ENCODE results near the gene RNF224.
"Not testable (repeated sequence)": the region's sequence is repeated elsewhere in the genome, so short reads cannot be mapped to it uniquely, and the experiment has no call there.

The RNF224 gene

DNA sequence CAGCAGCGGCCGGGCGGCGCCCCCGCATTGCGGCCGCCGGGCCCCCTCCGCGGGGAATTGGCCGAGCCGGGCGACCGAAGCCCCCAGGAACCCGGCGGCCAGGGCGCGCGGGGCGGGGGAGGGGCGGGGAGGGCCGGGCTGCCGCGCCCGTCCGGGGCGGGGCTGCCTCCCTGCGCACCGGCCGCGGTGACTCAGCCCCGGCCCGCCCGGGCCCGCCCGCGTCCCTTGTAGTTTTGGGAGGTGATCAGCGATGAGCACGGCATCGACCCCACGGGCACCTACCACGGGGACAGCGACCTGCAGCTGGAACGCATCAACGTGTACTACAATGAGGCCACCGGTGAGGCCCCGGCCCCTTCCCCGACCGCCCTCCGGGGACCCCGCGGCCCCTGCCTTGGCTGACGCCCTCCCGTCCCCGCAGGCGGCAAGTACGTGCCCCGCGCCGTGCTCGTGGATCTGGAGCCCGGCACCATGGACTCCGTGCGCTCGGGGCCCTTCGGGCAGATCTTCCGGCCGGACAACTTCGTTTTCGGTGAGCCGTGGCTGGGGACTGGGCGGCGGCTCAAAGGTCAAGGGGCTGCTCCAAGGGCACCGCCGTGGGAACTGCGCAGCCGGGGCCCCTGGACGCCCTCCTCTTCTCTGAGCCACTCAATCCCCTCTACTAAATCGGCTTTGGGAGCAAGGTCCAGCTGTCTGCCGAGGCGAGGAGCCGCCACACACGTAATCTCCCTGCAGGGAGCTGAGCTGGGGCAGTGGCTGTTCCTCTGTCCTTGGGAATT lies 14.4 kb downstream of the RNF224 start:
- peak; percentile 85 for DNase-seq

DNA sequence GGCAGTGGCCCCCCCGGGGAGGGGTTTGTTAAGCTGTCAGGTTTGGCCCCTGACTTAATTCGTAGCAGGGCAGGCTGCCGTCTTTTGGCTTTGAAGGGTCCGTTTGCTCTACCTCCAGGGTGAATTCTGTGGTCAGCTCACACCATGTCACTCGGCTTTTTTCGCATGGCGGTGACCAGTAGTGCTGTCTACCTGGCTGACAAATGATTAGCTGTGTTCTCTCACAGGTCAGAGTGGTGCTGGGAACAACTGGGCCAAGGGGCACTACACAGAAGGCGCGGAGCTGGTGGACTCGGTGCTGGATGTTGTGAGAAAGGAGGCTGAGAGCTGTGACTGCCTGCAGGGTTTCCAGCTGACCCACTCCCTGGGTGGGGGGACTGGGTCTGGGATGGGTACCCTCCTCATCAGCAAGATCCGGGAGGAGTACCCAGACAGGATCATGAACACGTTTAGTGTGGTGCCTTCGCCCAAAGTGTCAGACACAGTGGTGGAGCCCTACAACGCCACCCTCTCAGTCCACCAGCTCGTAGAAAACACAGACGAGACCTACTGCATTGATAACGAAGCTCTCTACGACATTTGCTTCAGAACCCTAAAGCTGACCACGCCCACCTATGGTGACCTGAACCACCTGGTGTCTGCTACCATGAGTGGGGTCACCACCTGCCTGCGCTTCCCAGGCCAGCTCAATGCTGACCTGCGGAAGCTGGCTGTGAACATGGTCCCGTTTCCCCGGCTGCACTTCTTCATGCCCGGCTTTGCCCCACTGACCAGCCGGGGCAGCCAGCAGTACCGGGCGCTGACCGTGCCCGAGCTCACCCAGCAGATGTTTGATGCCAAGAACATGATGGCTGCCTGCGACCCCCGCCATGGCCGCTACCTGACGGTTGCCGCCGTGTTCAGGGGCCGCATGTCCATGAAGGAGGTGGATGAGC lies 15.2 kb downstream of the RNF224 start:
- DNase-seq, result no peak

DNA sequence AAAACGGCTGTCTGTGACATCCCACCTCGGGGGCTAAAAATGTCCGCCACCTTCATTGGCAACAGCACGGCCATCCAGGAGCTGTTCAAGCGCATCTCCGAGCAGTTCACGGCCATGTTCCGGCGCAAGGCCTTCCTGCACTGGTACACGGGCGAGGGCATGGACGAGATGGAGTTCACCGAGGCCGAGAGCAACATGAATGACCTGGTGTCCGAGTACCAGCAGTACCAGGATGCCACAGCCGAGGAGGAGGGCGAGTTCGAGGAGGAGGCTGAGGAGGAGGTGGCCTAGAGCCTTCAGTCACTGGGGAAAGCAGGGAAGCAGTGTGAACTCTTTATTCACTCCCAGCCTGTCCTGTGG lies 15.9 kb downstream of the RNF224 start:
- DNase-seq, result not testable (repeated sequence)

DNA sequence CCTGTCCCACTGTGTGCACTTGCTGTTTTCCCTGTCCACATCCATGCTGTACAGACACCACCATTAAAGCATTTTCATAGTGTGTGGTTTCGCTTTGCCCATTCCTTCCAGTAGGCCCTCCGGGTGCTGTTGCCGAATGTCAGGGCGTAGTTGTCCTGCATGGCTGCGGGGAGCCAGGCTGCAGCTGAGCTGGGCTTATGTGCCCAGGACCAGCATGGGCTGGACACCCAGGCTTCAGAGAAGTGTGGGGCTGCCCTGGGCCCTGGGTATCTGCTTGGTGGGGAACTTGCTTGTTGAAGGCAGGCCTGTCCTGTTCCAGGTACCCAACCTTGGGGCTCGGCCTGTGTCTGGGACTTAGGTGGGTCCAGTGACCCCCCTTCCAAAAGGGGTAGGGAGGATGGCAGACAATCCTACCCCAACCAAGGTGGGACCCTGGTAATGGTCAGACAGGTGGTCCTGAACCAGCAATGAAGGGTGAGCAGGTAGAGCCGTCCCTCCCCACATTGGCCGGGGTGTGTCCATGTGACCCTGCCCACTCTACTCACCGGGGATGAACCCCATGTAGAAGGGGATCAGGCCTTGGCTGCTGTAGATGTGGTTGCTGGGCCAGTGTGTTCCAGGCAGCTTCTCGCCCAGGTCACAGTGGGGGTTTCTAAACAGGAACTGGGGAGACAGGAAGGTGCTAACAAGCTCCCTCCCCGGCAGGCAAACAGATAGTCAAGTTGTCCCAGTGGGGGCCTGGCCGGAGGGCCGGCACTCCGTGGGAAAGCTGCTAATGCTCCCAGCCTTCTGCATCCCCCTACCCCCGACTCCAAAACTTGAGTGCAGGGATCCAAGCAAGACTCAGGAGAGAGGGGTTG lies 16.6 kb downstream of the RNF224 start:
- no peak for DNase-seq

DNA sequence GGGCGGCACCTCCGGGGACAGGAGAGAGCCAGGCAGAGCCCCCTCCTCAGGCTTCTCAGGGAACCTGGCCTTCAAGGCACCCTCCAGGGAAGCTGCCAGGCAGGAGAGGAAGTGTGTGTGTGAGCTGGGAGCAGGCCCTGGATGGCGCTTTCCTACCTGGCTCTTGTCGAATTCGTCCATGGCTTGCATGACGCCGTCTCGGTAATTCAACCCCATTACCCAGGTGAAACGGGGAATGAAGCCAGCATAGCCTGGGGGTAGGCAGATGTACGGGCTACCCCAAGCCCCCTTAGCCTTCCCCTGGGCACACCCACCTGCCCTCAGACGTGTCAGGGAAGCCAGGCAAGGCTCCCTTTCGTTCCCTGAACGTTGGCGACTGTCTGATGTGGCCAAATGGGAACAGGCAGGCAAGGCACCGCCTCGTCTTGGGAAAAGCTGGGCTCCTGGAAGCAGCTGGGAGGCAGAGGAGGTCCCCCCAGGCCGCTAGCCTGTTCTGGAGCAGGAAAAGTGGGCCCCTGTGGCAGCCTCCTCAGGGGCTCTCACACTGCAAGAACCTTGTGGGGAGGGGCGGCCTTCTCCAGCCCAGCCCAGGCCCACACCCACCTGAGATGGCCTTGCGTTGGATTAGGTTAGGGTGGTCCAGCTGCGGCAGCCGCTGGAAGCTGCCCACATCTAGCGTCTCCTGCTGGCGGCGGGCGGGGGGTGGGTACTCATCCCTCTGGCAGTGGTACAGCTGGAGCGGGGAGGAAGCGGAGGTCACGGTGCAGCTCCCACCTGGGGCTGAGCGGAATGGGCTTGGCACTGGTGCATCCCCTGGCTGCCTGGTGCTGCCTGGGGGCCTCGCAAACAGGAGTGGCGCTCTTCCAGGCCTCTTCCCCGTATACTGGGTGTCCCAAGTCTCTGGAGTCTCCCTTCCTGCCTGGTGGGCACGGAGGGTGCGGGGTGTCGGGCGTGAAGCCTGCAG lies 17.5 kb downstream of the RNF224 start:
- no peak for DNase-seq

DNA sequence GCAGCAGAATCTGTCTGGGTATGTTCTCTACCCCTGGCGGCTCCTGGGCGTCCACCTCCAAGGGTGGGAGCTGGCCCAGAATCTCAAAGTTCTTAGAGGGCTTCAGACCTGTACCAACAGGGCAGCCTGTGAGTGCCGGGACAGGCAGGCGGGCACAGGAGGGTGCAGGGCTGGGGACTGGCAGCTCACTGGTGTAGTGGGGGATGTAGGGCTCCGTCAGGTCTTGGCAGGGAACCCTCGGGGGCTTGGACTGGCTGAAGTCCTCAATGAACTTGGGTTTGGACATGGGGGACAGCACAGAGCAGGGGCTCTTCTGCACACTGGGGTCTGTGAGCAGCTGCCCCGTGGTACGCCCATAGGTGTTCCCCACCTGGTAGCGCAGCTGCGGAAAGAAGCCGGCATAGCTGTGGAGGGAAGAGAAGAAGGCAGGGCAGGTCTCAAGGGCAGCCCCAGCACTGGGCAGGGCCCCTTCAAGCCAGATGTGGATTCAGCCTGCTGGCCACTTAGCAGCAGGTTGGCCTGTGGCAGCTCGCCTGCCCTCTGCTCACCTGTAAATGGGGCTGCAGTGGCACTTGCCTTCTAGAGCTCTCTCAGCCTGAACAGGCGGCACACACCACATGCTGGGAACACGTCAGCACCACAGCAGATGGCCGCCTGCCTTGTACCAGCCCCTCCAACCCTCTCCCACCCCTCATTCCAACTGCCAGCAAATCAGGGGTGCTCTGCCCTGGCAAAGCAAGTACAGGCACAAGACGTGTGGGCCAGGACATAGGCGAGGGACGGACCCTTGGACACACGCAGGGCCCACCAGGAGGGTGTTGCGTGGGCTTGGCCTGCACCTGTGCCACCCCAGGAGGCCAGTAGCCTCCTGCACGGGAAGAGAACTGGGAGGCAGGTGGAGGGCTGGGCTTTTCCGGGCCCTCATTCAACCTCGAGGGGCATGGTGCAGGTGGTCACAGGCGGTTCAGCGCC lies 18.4 kb downstream of the RNF224 start:
- DNase-seq, result no peak

DNA sequence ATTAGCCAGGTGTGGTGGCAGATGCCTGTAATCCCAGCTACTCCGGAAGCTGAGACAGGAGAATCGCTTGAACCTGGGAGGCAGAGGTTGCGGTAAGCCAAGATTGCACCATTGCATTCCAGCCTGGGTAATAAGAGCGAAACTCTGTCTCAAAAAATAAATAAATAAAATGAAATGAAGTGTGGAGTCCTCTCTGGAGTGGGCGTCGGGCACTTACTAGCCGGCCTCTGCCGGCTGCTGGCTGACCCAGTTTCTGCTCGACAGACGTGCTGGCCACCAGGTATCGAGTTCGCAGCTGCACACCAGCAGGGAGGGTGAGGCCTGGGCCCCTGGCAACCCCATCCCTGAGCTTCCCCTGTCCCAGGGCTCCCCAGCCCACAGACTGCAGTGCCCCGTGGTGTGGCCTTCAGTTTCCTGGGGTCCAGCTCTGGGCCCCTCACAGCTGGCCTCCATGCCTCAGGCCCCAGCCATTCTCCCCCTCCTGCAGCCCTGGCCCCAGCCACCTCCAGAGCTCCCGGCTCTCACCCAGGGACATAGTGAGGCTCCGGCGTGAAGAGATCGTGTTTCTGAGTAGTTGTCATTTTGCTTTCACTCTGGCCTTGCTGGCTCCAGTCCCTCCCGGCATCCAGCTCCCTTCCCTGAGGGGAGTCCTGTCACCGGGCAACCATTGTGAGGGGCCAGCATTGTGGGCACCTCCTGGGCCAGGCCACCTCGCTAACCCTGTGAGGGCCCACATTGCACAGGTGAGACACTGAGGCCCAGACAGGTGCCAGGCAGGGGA lies 20.0 kb downstream of the RNF224 start:
- DNase-seq, result no peak

DNA sequence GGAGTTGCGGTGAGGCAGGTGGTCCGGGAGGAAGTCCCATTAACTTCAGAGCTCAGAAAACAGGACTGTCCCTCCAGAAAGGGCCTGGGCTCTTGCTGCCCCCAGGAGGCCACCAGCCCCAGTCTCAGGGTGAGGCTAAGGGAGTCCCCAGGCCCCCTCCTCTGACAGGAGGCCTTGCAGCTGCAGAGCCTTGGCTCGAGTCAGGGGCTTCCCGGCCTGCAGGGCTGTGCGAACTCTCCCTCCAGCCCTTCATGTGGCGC lies 20.5 kb downstream of the RNF224 start:
- no peak for DNase-seq

DNA sequence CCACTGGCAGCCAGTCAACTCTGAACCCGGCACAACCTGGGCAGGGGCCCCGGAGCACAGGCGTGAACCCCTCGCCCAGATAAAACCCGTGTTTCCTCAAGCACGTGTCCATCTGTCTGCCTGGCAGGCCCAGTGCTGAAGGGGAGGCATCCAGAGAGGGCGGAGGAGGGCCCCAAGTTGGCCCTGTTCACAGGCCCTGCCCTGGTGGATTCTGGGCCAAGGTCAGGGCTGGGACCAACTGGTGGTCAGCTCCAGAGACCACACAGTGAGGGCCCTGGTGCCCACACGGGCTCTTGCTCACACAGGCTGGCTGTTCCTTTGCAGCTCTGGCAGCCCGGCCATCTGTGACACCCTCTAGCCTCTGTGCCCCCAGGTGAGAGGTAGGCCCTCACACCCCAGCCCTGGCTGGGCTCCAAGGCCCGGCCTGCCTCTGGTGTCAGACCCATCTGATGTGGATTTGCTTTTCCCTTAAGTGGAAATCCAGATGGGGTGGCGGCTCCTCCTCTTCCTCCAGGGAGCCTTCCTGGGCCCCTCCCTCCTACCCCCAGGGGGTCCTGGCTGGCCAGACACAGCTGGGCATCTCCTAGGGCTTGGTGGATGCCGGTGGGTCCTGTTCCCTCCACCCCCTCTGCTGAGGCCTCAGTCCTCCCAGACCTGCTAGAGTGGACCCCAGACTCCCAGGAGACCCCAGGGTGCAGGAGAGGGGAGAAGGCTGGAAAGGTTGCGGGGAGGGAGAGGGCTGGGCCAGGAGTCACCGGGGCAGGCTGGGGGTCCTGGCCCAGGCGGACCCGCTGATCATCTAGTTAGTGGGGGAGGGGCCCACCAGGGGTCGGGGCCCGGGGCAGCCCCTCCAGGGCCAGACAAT lies 23.3 kb downstream of the RNF224 start:
- DNase-seq, result no peak

DNA sequence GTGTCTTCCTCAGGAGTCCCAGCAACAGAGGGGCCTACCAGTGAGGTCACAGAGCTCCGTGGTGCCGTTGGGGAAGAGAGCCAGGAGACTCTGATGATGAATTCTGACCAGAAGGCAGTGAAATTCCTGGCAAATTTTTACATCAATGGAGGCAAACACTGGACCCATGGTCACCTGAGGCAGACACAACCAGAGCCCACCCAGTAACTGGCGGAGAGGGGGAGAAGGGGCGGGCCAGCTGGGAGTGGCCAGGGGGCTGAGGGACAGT lies 23.8 kb downstream of the RNF224 start, which contains the start of gene STPG3:
Gene STPG3, plus strand, starts transcription at position 93 of the 268 bp plus-strand sequence. Its CDS starts 1 bp downstream, at position 94.
- no peak for DNase-seq

DNA sequence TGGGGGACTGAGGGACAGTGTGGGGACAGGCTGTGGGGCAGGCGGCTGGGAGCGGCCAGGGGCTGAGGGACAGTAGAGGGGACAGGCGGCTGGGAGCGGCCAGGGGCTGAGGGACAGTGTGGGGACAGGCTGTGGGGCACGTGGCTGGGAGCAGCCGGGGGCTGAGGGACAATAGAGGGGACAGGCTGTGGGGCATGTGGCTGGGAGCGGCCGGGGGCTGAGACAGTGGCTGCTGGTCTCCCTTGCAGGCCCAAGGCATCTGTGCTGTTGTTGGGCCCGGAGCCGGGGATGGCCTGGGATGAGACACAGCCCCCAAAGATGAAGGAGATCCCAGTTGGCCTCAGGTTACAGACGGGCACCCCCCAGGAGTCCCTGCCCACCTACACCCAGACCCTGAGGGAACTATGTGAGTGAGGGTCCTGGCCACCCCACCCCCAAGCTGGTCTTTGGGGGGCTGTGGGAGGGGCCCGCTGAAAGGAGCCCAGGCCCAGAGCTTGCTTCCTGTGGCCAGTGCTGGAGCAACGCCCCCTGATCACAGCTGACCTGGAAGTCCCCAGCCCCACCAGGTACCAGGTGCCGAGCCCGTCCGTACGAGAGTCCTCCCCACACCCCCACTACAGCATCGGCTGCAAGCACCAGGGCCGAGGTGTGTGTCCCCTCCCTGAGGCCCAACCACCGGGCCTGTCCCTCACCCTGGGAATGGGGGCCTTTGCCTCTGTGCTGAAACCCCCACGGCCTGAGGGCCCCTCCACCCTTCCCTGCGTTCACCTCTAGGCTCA lies 24.4 kb downstream of the RNF224 start:
- DNase-seq, result no peak

DNA sequence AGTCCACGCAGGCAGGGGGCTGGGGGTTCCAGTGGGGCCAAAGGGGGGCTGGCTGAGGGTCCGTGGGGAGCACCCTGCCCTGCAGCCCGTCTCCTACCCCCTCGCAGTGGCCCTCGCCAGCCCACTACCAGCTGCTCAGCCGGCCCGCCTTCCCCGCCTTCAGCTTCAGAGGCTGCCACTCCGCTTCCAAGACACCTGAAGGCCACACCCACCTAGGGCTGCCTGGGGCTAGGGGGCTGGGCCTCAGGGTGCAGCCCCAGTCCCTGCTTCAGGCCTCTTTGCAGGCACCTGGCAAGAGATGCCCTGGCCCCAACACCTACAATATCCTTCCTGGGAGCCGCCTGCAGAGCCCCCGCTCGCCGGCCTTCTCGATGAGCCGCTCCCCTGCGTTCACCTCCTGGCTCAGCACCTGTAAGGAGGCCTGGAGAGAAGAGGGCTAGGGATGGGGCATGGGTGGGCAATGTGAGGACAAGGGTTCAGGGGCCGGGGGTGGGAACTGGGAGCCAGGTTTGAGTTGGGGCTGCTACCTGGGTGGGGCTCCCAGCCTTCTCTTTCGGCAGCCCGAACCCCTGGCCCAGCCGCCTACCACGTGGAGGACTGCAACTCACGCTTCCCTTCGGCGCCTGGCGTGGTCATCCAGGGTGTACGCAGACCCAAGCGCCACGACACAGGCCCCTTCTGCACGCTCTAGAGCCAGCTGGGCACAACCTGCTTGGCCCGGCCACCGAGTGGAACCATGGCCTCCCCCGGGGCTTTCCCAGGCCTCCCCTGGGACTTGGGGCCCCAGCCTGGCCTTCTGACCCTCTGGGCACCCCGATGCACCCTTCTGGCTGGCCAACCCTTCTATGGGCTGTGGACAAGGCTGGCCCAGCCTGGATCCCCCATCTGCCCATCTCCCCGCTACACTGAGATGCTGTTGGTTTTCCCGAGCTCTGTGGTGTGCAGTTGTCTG lies 25.5 kb downstream of the RNF224 start:
- DNase-seq, result no peak

DNA sequence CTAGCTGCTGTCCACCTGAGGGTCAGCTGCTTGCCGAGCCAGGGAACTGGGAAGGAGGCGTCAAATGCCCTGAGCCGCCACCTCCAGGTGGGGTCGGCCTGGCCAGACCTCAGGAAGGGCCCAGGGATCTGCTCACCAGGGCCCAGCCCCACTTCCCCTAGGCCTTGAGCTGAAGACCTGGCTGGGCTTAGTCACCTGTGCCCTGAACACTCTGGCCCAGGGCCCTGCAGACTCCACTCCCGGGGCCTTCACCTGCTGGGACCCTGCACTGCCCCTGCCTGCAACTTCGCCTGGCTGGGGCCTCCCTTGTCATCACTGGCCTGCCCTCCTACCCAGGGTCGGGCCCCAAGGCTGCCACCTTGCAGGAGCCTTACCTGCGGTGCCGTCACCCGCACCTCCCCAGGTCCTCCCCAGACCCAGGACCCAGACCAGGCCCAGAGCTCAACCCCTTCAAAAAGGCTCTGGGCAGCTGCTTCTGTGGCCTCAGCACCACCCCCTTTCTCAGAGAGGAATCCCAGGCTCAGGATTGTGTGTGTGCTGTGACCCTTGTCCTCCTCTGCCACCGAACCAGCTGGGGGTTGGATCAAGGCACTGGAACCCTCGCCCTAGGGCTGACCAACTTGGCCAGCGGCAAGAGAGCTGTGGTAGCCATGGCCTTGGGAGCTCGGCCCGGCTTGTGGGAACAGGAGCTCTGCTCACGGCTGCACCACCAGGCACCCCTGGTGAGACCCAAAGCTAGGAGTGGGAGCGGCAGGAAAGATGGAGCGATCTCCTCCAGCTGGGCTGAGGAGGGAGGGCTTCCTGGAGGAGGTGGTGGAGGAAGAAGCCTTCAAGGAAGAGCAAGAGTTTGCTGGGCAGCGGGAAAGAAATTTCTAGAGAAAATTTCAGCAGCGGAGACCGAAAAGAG lies 26.7 kb downstream of the RNF224 start:
- no peak for DNase-seq

DNA sequence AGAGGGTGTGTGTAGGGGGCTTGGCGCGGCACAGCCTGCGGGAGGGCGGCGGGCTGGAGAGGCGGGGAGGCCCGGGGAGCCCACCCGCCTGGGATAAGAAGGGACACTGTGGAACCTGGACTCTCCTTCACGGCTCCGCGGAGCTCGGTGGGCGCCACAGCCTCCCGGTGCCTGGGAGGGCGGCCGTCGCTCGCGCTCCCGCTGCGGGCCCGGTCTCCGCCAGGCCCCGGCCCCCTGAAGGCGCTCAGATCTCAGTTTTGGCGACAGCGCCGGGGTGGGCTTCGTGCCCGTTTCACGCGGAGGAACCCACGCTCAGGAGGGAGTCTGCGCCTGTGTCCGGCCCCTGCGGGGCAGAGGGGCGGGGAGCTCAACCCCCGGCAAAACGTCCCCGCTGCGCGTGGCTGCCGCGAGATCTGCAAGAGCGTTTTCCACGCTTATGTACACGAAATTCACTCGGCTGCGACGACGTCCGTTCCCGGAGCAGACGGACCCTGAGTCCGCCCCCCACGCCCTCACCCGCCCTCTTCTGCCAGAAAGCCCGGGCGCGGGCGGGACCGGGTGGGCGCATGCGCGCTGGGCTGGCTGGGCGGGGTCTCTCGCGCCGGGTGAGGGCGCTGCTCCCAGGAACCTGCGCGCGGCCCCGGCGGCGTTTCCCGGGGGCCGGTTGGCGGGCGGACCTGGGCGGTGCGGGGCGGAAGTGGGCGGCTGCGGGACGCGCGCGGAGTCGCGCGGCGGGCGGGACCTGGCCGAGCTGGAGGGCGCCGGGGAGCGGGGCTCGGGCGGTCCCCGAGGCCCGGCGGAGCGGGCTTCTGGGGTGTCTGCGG lies 27.5 kb downstream of the RNF224 start, which contains the start of gene NELFB:
Gene NELFB, plus strand, starts transcription at position 704 of the 824 bp plus-strand sequence.
- DNase-seq, result peak; percentile 98

Data from CD4-positive, alpha-beta T cell treated with Interleukin-17A for 4 hours (primary cell).